ENCODE results near the gene LRP10. TPM values are rescaled to one million over a fixed set of nuclear protein-coding genes. Genes with fewer than 3 reads are reported as not detected.

Gene LRP10
- total RNA-seq, 1 donor from 2014 or later = 137 TPM

DNA sequence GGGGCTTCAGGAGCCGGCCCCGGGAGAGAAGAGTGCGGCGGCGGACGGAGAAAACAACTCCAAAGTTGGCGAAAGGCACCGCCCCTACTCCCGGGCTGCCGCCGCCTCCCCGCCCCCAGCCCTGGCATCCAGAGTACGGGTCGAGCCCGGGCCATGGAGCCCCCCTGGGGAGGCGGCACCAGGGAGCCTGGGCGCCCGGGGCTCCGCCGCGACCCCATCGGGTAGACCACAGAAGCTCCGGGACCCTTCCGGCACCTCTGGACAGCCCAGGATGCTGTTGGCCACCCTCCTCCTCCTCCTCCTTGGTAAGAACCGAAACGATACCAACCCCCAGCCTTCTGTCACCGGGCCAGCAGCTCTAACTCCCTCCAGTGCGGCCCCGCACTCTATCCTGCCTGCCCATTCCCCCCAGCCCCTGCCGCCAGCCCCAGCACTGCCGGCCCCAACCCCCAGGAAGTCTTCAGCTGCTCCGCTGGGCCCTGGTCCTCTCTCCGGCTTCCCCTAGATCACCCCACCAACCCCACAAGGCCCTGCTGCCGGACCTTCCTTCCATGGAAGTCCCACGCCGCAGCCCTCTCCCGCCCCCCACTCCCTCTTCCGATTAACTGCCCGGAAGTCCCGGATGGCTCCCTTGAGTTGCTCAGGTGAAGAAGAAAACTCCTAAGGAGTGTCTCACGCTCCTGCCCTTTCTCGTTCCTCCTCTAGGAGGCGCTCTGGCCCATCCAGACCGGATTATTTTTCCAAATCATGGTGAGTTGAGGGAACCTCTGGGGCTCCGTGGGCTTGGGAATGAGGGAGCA lies 693 bp downstream of the LRP10 start:
- intact Hi-C loops (cut with DNase I) = no loop called here
- Histone ChIP-seq H3K27ac (peak overlapping the region; percentile 99), H3K36me3 (peaks cover 13 to 37% of the 10 kb centered on the region in 2 donors), H3K9me3 (no peaks in the 10 kb centered on the region), H3K27me3 (no peaks in the 10 kb centered on the region), H3K4me3 (peak overlapping the region; percentile 88 to 92), H3K4me1 (peaks cover 34% of the 10 kb centered on the region)
- DNase-seq (ENCODE audit: extremely low spot score in 2 of 2) = no peak
- peak in 1 of 2 donors; percentile 73 for TF ChIP-seq POLR2AphosphoS5 (IDR thresholded peaks at IDR 0.05; ENCODE audit: insufficient read depth in 1 of 2, low read depth in 1 of 2)
- TF ChIP-seq POLR2A (IDR thresholded peaks at IDR 0.05) = no peak
- TF ChIP-seq, protein P1, sequence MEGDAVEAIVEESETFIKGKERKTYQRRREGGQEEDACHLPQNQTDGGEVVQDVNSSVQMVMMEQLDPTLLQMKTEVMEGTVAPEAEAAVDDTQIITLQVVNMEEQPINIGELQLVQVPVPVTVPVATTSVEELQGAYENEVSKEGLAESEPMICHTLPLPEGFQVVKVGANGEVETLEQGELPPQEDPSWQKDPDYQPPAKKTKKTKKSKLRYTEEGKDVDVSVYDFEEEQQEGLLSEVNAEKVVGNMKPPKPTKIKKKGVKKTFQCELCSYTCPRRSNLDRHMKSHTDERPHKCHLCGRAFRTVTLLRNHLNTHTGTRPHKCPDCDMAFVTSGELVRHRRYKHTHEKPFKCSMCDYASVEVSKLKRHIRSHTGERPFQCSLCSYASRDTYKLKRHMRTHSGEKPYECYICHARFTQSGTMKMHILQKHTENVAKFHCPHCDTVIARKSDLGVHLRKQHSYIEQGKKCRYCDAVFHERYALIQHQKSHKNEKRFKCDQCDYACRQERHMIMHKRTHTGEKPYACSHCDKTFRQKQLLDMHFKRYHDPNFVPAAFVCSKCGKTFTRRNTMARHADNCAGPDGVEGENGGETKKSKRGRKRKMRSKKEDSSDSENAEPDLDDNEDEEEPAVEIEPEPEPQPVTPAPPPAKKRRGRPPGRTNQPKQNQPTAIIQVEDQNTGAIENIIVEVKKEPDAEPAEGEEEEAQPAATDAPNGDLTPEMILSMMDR (IDR thresholded peaks at IDR 0.05) = peak; percentile 66 to 95 (median 89)

DNA sequence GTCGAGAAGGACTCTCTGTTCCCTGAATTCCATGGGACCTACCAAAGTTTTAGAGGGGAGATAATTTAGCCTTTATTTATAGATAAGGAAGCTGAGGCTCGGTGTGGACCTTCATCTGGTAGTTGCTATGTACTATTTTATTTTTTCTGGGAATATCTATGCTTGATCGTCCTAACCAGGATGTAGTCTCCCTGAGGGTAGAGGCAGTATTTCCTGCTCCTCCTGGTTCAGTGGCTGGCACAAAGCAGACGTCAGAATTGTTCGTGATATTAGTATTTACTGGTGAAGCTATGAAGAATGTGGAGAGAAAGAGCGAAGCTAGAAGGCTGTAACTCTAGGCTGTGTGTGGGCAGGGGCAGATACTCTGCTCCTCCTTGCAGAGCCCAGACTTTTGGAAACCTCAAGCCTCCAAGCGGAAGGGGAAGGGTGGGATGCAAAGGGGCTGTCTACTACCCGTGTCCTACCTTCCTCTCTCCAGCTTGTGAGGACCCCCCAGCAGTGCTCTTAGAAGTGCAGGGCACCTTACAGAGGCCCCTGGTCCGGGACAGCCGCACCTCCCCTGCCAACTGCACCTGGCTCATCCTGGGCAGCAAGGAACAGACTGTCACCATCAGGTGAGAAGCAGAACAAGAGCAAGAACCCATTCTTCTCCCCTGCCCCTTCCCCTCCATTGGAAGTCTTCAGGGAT lies 1.4 kb downstream of the LRP10 start:
- Histone ChIP-seq H3K4me1 (peaks cover 34% of the 10 kb centered on the region), H3K4me3 (peak overlapping the region; percentile 88 to 92), H3K27ac (peak overlapping the region; percentile 99), H3K27me3 (no peaks in the 10 kb centered on the region), H3K9me3 (no peaks in the 10 kb centered on the region), H3K36me3 (peaks cover 16 to 44% of the 10 kb centered on the region in 2 donors)
- TF ChIP-seq, protein P1 (IDR thresholded peaks at IDR 0.05) = no peak
- TF ChIP-seq POLR2AphosphoS5 (IDR thresholded peaks at IDR 0.05; ENCODE audit: insufficient read depth in 1 of 2, low read depth in 1 of 2) = no peak
- TF ChIP-seq POLR2A (IDR thresholded peaks at IDR 0.05) = no peak
- no peak for DNase-seq (ENCODE audit: extremely low spot score in 2 of 2)
- intact Hi-C loops (cut with DNase I) = no loop called here

DNA sequence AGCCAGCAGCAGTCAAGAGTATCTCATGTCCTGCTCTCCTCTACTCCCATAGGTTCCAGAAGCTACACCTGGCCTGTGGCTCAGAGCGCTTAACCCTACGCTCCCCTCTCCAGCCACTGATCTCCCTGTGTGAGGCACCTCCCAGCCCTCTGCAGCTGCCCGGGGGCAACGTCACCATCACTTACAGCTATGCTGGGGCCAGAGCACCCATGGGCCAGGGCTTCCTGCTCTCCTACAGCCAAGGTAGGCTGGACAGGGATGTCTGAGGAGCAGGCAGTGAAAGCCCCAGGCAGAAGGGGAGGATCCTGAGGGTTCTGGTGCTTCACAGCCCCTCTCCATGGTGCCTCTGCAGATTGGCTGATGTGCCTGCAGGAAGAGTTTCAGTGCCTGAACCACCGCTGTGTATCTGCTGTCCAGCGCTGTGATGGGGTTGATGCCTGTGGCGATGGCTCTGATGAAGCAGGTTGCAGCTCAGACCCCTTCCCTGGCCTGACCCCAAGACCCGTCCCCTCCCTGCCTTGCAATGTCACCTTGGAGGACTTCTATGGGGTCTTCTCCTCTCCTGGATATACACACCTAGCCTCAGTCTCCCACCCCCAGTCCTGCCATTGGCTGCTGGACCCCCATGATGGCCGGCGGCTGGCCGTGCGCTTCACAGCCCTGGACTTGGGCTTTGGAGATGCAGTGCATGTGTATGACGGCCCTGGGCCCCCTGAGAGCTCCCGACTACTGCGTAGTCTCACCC lies 3.6 kb downstream of the LRP10 start:
- intact Hi-C loops (cut with DNase I) = no loop called here
- DNase-seq (ENCODE audit: extremely low spot score in 2 of 2) = no peak
- no peaks in the 10 kb centered on the region for H3K9me3 ChIP-seq
- H3K36me3 ChIP-seq = peaks cover 16 to 56% of the 10 kb centered on the region in 2 donors
- no peak overlapping the region for H3K4me3 ChIP-seq
- no peak for TF ChIP-seq POLR2AphosphoS5 (IDR thresholded peaks at IDR 0.05; ENCODE audit: insufficient read depth in 1 of 2, low read depth in 1 of 2)
- peaks cover 25% of the 10 kb centered on the region for H3K4me1 ChIP-seq
- no peaks in the 10 kb centered on the region for H3K27me3 ChIP-seq
- H3K27ac ChIP-seq = no peak overlapping the region

DNA sequence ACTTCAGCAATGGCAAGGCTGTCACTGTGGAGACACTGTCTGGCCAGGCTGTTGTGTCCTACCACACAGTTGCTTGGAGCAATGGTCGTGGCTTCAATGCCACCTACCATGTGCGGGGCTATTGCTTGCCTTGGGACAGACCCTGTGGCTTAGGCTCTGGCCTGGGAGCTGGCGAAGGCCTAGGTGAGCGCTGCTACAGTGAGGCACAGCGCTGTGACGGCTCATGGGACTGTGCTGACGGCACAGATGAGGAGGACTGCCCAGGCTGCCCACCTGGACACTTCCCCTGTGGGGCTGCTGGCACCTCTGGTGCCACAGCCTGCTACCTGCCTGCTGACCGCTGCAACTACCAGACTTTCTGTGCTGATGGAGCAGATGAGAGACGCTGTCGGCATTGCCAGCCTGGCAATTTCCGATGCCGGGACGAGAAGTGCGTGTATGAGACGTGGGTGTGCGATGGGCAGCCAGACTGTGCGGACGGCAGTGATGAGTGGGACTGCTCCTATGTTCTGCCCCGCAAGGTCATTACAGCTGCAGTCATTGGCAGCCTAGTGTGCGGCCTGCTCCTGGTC lies 4.3 kb downstream of the LRP10 start:
- peaks cover 19% of the 10 kb centered on the region for H3K4me1 ChIP-seq
- H3K9me3 ChIP-seq = no peaks in the 10 kb centered on the region
- H3K4me3 ChIP-seq = no peak overlapping the region
- no peak overlapping the region for H3K27ac ChIP-seq
- peaks cover 16 to 56% of the 10 kb centered on the region in 2 donors for H3K36me3 ChIP-seq
- intact Hi-C loops (cut with DNase I) = no loop called here
- TF ChIP-seq POLR2A (IDR thresholded peaks at IDR 0.05) (no peak), POLR2AphosphoS5 (IDR thresholded peaks at IDR 0.05; ENCODE audit: insufficient read depth in 1 of 2, low read depth in 1 of 2) (no peak)
- TF ChIP-seq, protein P1 (IDR thresholded peaks at IDR 0.05) = no peak
- no peaks in the 10 kb centered on the region for H3K27me3 ChIP-seq
- no peak for DNase-seq (ENCODE audit: extremely low spot score in 2 of 2)

DNA sequence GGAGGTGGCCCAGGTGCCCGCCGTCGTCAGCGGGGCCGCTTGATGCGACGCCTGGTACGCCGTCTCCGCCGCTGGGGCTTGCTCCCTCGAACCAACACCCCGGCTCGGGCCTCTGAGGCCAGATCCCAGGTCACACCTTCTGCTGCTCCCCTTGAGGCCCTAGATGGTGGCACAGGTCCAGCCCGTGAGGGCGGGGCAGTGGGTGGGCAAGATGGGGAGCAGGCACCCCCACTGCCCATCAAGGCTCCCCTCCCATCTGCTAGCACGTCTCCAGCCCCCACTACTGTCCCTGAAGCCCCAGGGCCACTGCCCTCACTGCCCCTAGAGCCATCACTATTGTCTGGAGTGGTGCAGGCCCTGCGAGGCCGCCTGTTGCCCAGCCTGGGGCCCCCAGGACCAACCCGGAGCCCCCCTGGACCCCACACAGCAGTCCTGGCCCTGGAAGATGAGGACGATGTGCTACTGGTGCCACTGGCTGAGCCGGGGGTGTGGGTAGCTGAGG lies 5.5 kb downstream of the LRP10 start:
- peaks cover 16 to 56% of the 10 kb centered on the region in 2 donors for H3K36me3 ChIP-seq

More for the DNA sequence above, 5.5 kb downstream of the LRP10 start:
- H3K4me3 ChIP-seq = no peak overlapping the region
- DNase-seq (ENCODE audit: extremely low spot score in 2 of 2) = no peak
- H3K27me3 ChIP-seq = no peaks in the 10 kb centered on the region
- no peak overlapping the region for H3K27ac ChIP-seq
- H3K9me3 ChIP-seq = no peaks in the 10 kb centered on the region
- intact Hi-C loops (cut with DNase I) = no loop called here
- peaks cover 15% of the 10 kb centered on the region for H3K4me1 ChIP-seq
- TF ChIP-seq POLR2A (IDR thresholded peaks at IDR 0.05) = no peak
- TF ChIP-seq, protein P1 (IDR thresholded peaks at IDR 0.05) = no peak
- TF ChIP-seq POLR2AphosphoS5 (IDR thresholded peaks at IDR 0.05; ENCODE audit: insufficient read depth in 1 of 2, low read depth in 1 of 2) = no peak

All from vagina (tissue), 2 donors.